Esophagus muscularis mucosa (tissue), 4 donors: ENCODE data around the gene MYL3. TPM values are rescaled to one million over a fixed set of nuclear protein-coding genes. Genes with fewer than 3 reads are reported as not detected.
"Not testable (repeated sequence)": the region's sequence is repeated elsewhere in the genome, so short reads cannot be mapped to it uniquely, and the experiment has no call there.

ENCODE experiments used
- DNase-seq: peaks from one replicate; pipeline ENCODE4 v3.0.0-alpha.2; 2017; ENCODE audit errors: extremely low spot score
- H3K27ac ChIP-seq, 4 donors: fragments of 200-600 bp; sonication (generic); replicated peaks in 1 of 4; 1 replicate in 3 of 4; 2 replicates in 1 of 4; pipeline ENCODE4 v1.5.1; 2016 to 2019; ENCODE audit warnings: mild to moderate bottlenecking in 1 of 4
- H3K27me3 ChIP-seq, 4 donors: fragments of 200-600 bp; sonication (generic); one replicate each; pipeline versions ENCODE4 v1.5.1 to v1.6.0; 2016 to 2019
- H3K36me3 ChIP-seq, 4 donors: fragments of 200-600 bp; sonication (generic); one replicate each; pipeline ENCODE4 v1.5.1; 2016 to 2019
- H3K4me1 ChIP-seq, 4 donors: fragments of 200-600 bp; sonication (generic); one replicate each; pipeline ENCODE4 v1.5.1; 2016 to 2019
- H3K4me3 ChIP-seq, 4 donors: fragments of 200-600 bp; sonication (generic); 1 replicate in 2 of 4; 2 replicates in 2 of 4; pipeline ENCODE4 v1.5.1; 2016 to 2019; ENCODE audit warnings: mild to moderate bottlenecking in 4 of 4, moderate library complexity in 1 of 4
- H3K9me3 ChIP-seq, 4 donors: fragments of 200-600 bp; sonication (generic); 1 replicate in 3 of 4; 2 replicates in 1 of 4; pipeline ENCODE4 v1.5.1; 2016 to 2019
- EP300 ChIP-seq: sonication (generic); formaldehyde crosslinking; IDR thresholded peaks from one replicate; pipeline ENCODE4 v1.6.1; 2017; ENCODE audit warnings: antibody characterized with exemption
- POLR2A ChIP-seq: fragments of 450-650 bp; IDR thresholded peaks from one replicate; pipeline ENCODE4 v1.6.1; 2017; ENCODE audit warnings: antibody characterized with exemption, moderate library complexity, mild to moderate bottlenecking, low read depth
- POLR2AphosphoS5 ChIP-seq, 2 donors: sonication (generic); formaldehyde crosslinking; IDR thresholded peaks; one replicate each; pipeline ENCODE4 v1.6.1; 2017; ENCODE audit warnings: antibody characterized with exemption in 2 of 2
- WGBS: methylation state at CpG from one replicate; pipeline ENCODE4 v1.1.5; 2018; 5-methylcytosine and 5-hydroxymethylcytosine counted together
- intact Hi-C: fragments of 100-400 bp; cut with DNase I; formaldehyde crosslinking; loops from one replicate; pipeline ENCODE4 v1.15.1; 2023
- total RNA-seq, 4 donors: library from RNA; depleted of rRNA; stranded (reverse); fragments of >200 nt; gene quantifications; one replicate each; pipeline versions ENCODE4 v1.1.0 to v1.2.1, GENCODE V29; 2016
- TF ChIP-seq, protein P1 (sequence below), 3 experiments: fragments of 200-600 bp in 2 of 3; fragments of 450-650 bp in 1 of 3; sonication (generic) in 2 of 3; IDR thresholded peaks; one replicate each; pipeline ENCODE4 v1.5.1; 2017 to 2019; ENCODE audit warnings: antibody characterized with exemption in 3 of 3, mild to moderate bottlenecking in 2 of 3, moderate library complexity in 1 of 3

MYL3 gene
- total RNA-seq, 4 donors from 2014 or later = 0.83 to 13.0 (median 7.7) TPM

DNA sequence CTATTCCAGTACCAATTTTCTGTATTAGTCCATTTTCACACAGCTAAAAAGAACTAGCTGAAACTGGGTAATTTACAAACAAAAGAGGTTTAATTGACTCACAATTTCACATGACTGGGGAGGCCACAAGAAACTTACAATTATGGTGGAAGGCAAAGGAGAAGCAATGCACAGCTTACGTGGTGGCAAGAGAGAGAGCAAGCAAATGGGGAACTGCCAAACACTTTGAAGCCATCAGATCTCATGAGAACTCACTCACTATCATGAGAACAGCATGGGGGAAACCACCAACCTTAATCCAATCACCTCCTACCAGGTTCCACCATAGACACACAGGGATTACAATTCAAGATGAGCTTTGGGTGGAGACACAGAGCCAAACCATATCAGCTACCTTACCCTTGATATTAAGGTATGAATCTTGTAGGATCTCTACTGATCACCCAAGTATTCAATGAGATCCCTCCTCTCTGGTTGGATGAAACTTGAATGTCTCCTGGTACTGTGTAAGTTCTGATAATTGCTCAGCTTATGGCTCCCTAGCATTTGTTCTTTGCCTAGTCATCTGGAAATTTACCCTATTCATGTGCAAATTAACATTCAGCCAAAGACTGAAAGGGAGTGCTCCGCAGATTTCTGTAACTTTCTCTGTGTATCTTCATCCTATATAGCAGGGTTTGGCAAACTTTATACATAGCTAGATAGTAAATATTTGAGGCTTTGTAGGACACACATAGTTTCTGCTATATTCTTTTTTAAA lies 38.9 kb downstream of the MYL3 start:
- peak; percentile 39 for DNase-seq
- H3K4me1 ChIP-seq = no peaks in the 10 kb centered on the region
- no peaks in the 10 kb centered on the region for H3K27me3 ChIP-seq
- H3K4me3 ChIP-seq = no peak overlapping the region
- WGBS = 88% methylated on average over 2 of the region's 2 CpGs
- peaks cover 0 to 18% (median 0%) of the 10 kb centered on the region in 4 donors for H3K36me3 ChIP-seq
- no peaks in the 10 kb centered on the region for H3K9me3 ChIP-seq
- H3K27ac ChIP-seq = no peak overlapping the region
- TF ChIP-seq POLR2A (no peak), EP300 (no peak), POLR2AphosphoS5 (IDR thresholded peaks at IDR 0.05) (no peak)
- TF ChIP-seq, protein P1, sequence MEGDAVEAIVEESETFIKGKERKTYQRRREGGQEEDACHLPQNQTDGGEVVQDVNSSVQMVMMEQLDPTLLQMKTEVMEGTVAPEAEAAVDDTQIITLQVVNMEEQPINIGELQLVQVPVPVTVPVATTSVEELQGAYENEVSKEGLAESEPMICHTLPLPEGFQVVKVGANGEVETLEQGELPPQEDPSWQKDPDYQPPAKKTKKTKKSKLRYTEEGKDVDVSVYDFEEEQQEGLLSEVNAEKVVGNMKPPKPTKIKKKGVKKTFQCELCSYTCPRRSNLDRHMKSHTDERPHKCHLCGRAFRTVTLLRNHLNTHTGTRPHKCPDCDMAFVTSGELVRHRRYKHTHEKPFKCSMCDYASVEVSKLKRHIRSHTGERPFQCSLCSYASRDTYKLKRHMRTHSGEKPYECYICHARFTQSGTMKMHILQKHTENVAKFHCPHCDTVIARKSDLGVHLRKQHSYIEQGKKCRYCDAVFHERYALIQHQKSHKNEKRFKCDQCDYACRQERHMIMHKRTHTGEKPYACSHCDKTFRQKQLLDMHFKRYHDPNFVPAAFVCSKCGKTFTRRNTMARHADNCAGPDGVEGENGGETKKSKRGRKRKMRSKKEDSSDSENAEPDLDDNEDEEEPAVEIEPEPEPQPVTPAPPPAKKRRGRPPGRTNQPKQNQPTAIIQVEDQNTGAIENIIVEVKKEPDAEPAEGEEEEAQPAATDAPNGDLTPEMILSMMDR (IDR thresholded peaks at IDR 0.05) = no peak
- intact Hi-C loops = no loop called here

DNA sequence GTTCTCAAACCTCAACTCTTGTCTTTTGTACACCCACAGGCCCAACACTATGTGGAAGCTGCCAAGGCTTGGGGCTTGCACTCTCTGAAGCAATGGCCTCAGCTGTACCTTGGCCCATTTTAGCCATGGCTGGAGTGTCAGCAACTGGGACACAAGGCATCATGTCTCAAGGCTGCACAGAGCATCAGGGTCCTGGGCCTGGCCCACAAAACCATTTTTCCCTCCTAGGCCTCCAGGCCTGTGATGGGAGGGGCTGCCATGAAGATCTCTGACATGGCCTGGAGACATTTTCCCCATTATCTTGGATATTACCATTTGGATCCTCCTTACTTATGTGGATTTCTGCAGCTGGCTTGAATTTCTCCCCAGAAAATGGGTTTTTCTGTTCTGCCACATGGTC lies 39.9 kb downstream of the MYL3 start:
- H3K9me3 ChIP-seq, H3K4me1 ChIP-seq, H3K4me3 ChIP-seq, H3K36me3 ChIP-seq, intact Hi-C loops, H3K27me3 ChIP-seq, H3K27ac ChIP-seq: not testable (repeated sequence)
- peak; percentile 68 for DNase-seq

DNA sequence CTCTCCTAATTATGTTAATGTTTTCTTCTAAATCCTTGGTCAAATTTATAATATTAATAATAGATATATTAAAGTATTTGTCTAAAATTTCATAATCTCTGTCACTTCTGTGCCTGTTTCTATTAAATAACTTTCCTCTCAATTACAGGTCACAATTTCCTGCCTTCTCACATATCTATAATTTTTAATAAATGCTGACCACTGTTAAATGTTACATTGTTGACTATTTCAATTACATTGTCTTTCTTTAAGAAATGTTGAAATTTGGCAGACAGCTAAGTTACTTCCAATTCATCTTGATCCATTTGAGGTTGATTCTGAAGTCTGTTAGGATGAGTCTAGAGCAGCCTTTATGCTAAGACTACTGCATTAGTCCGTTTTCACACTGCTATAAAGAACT lies 41.7 kb downstream of the MYL3 start:
- Histone ChIP-seq H3K4me3 (no peak overlapping the region), H3K4me1 (no peaks in the 10 kb centered on the region), H3K27ac (no peak overlapping the region), H3K27me3 (no peaks in the 10 kb centered on the region), H3K36me3 (peaks cover 0 to under 1% (median 0%) of the 10 kb centered on the region in 4 donors), H3K9me3 (no peaks in the 10 kb centered on the region)
- DNase-seq = no peak
- WGBS = 78% methylated on average over 1 of the region's 1 CpG
- no peak for TF ChIP-seq EP300
- no peak for TF ChIP-seq POLR2A
- no peak for TF ChIP-seq POLR2AphosphoS5 (IDR thresholded peaks at IDR 0.05)
- TF ChIP-seq, protein P1 (IDR thresholded peaks at IDR 0.05) = no peak
- intact Hi-C loops = no loop called here

DNA sequence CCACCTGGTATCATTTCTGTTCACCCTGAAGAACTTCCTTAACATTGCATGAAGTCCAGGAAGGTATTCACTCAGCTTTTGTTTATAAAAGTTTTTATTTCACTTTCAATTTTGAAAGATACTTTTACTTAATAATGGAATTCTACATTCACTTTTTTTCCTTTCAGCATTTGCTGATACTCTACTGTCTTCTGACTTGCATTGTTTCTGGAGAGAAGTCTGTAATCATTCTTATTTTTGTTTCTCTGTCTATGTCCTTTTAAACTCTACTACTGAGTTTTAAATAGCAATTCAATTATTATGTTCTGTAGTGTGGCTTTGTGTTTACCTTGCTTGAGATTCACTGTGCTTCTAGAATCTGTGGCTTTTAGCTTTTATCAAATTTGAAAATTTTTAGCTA lies 42.4 kb downstream of the MYL3 start:
- Histone ChIP-seq H3K9me3 (no peaks in the 10 kb centered on the region), H3K27me3 (no peaks in the 10 kb centered on the region), H3K4me3 (no peak overlapping the region), H3K4me1 (no peaks in the 10 kb centered on the region), H3K27ac (no peak overlapping the region), H3K36me3 (no peaks in the 10 kb centered on the region)
- TF ChIP-seq, protein P1 (IDR thresholded peaks at IDR 0.05) = no peak
- TF ChIP-seq POLR2AphosphoS5 (IDR thresholded peaks at IDR 0.05) (no peak), POLR2A (no peak), EP300 (no peak)
- DNase-seq = no peak
- intact Hi-C loops = no loop called here

DNA sequence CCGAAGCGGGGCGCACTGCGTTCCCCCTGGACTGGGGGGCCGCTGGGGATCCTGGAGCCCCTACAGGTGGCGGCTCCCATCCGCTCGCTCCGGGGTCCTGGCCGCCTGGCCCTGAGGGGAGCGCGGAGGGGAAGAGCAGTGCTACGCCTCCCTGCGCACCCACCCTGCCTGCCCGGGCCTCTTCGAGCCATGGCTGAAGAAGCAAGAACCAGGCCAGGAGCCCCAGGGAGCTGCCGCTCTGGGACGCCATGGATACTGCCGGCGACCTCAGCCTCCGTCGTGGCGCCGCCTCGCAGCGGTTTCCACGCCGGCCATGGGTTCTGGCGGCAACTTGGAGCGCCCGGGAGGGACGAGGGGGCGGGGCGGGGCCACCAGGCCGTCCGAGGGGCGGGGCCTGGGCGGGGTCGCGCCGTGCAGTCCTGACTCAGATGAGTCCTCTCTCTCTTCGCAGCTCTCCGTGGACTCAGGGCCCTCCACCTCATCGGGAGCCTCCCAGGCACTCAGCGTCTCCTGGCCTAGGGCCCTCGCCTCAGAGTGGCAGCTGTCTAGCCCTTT lies 50.9 kb downstream of the MYL3 start:
- Histone ChIP-seq H3K9me3 (no peaks in the 10 kb centered on the region), H3K27ac (peak overlapping the region in 1 of 4 donors; percentile 55), H3K4me1 (peaks cover 13 to 17% (median 15%) of the 10 kb centered on the region in 4 donors), H3K27me3 (no peaks in the 10 kb centered on the region), H3K36me3 (peaks cover 0 to 9% (median 0%) of the 10 kb centered on the region in 4 donors), H3K4me3 (peak overlapping the region; percentile 51 to 61 (median 56))
- intact Hi-C loops = no loop called here
- no peak for DNase-seq
- TF ChIP-seq EP300 (no peak), POLR2AphosphoS5 (IDR thresholded peaks at IDR 0.05) (no peak), POLR2A (no peak)
- TF ChIP-seq, protein P1 (IDR thresholded peaks at IDR 0.05) = no peak
- 2% methylated on average over 8 of the region's 46 CpGs for WGBS
